ENCODE results near the gene ZDHHC16. TPM values are rescaled to one million over a fixed set of nuclear protein-coding genes. Genes with fewer than 3 reads are reported as not detected.

ZDHHC16 gene
- total RNA-seq, 1 experiment from 2014 or later, result 42.1 TPM

DNA sequence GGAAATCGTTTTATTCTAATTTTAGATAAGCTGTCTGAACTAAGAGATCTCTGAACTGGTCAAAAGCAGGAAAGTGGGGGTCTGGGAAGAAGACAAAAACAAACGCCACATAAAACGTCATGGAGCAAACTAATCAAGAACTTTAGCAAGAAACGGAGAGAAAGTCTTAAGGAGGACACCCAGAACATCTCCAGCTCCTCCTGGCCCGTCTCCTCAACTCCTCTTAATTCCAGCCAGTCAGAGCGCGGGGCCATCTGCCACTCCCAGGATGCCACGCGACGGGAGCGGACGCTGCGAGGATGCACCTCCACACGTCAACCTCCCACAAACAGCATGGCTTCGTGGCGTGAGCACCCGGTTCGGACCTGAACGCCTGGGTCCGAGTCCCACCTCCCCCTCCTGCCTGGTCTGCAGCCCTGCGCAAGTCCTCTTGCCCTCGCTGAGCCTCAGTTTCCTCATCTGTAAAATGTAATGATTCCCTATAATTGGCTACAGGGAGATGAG is 51.6 kb downstream of the ZDHHC16 start:
- peak; percentile 78 for DNase-seq (ENCODE audit: low read depth, low spot score)
- in situ Hi-C loops (cut with HindIII; ENCODE audit: low pct_unique_long_range_greater_than_20kb, low sequenced_read_pairs), result no loop called here

- in situ Hi-C loops (cut with HindIII; ENCODE audit: low pct_unique_long_range_greater_than_20kb, low sequenced_read_pairs), result no loop called here
- DNase-seq (ENCODE audit: low read depth, low spot score), result peak; percentile 95
These were observed 52.3 kb downstream of the ZDHHC16 start, which contains the start of gene MMS19 for GRCh38 chr10:97498076-97498840. Gene MMS19 (minus strand): TSS chr10:97498422. CDS start chr10:97498384, 38 bp downstream.

DNA sequence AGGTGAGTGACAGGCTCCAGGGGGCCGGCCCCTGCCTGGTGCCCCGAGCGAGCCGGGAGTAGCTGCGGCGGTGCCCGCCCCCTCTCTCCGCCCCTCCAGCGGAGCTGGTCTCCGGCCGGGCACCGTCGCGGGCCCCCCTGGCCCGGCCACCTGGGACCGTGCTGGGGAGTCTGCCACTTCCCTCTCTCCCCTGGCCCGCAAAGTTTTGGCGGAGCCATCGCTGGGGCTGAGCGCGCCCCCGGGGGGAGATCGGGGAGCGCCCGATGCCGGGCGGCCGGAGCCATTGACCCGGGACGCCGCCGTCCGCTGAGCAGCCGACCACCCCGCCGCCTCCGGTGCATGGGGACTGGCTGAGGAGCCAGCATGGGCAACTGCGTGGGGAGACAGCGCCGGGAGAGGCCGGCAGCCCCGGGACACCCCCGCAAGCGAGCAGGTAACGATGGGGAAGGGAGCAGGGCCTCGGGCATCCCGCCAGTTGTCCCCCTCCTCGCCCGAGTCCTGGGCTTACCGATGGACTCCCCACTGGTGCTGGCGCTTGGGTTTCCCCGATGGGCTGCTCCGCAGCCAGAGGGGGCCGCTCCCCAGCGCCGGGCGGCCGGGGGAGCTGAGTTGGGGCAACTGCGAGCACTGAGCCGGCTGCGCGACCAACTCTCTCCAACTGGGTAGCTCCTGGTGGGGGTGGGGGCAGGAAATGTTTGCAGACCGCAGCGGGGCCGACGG is 53.0 kb downstream of the ZDHHC16 start, which contains the start of gene UBTD1:
UBTD1 (plus strand) TSS at position 84 of the 720 bp plus-strand sequence; CDS start at position 364, 280 bp downstream.
- in situ Hi-C loops (cut with HindIII; ENCODE audit: low pct_unique_long_range_greater_than_20kb, low sequenced_read_pairs), result no loop called here
- peak; percentile 32 for DNase-seq (ENCODE audit: low read depth, low spot score)

DNA sequence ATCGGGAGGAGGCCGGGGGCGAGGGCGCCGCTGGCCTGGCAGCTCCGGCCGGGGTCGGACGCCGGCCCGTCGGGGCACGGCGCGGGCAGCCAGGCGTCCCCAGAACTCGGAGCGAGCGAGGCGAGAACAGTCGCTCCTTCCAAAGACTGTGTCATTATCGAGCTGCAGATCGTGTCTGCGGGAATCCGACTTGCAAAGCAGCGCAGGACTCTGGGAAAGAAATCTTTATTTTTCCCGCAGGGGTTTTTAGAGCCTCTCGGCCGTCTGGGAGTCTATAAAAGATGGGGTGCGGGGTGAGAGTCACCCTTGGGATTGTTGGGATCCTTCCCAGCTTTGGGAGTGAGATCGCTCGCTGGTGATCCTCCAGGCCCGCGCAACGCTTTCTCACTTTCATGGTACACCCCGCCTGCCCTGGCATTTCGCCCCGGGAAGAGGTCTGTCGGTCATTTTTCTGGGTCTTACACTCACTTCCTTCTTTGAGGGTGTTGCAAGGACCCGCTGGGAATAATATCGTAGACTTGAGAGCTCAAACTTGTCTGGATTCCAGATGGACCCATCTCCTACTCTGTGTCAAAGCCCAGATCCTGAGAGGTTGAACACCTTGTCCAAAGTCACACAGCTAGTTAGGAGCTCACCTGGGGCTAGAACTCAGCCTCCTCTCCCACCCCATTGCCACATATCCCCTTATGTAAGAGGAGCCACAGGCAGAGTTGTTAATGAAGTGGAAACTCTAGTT is 53.8 kb downstream of the ZDHHC16 start:
- no peak for DNase-seq (ENCODE audit: low read depth, low spot score)
- in situ Hi-C loops (cut with HindIII; ENCODE audit: low pct_unique_long_range_greater_than_20kb, low sequenced_read_pairs), result no loop called here

DNA sequence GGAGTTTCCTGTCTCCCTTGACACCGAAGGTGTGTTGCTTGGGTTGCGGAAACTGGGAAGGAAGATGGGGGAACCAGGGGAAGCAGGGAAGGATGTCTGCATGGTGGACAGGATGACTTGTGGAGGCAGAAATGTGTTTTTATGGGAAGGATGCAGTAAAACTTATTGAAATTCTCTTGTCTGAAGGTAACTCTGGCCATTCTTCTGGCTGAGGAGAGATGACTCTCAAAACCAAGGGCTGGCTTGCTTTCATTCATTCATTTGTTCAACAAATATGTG is 54.3 kb downstream of the ZDHHC16 start:
- in situ Hi-C loops (cut with HindIII; ENCODE audit: low pct_unique_long_range_greater_than_20kb, low sequenced_read_pairs), result no loop called here

GRCh38 chr10:97502916-97503315 is 56.9 kb downstream of the ZDHHC16 start:
- in situ Hi-C loops (cut with HindIII; ENCODE audit: low pct_unique_long_range_greater_than_20kb, low sequenced_read_pairs), result no loop called here
- no peak for DNase-seq (ENCODE audit: low read depth, low spot score)

More for the DNA sequence above, 54.3 kb downstream of the ZDHHC16 start:
- DNase-seq (ENCODE audit: low read depth, low spot score), result no peak

DNA sequence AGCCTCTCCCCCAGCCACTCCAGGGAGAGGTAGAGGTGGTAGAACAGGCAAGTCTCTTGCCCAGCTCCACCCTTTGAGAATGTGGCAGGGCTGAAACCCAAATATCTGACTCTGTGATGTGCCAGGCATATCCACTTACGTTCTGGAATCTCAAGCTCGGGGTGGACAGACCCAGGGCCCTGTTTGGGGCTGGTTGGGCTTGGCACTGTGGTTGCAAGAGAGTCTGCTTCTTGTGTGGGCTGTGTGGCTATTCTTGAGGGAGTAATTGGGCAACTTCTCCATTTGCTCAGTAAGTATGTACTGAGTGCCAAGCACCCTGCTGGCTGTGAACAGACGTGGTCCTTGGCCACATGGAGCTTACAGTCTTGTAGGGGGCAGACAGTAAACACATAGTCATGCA is 57.4 kb downstream of the ZDHHC16 start:
- in situ Hi-C loops (cut with HindIII; ENCODE audit: low pct_unique_long_range_greater_than_20kb, low sequenced_read_pairs), result no loop called here
- DNase-seq (ENCODE audit: low read depth, low spot score), result no peak

DNA sequence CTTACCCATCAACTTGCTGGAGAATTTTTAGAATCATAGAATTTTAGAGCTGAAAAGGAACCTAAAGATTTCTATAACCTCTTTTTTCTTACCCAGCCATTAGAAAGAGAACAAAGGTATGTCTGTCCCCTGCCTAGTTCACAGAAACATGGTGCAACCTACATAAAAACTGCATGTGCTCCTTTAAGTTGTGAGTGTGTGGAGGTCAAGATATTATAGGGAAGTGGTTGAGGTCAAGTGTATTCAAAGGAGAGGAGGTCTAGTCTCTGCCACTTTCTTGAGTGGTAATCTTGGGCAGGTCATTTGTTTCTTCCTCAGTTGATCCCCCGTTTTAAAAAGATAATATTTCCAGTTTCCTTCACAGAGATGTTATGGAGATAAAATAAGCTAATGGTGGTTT is 59.2 kb downstream of the ZDHHC16 start:
- in situ Hi-C loops (cut with HindIII; ENCODE audit: low pct_unique_long_range_greater_than_20kb, low sequenced_read_pairs), result no loop called here
- no peak for DNase-seq (ENCODE audit: low read depth, low spot score)

GRCh38 chr10:97506199-97506991 is 60.4 kb downstream of the ZDHHC16 start:
- DNase-seq (ENCODE audit: low read depth, low spot score), result no peak
- in situ Hi-C loops (cut with HindIII; ENCODE audit: low pct_unique_long_range_greater_than_20kb, low sequenced_read_pairs), result no loop called here

Small RNA genes within 50 kb of the gene (small RNA-seq; reads per million reads assigned to genes)
- 0 reads per million in 2 experiments for gene RF00019

Other genes with a start within 250 kb of the ZDHHC16 start
- gene ARHGAP19, start 153.5 kb upstream of the ZDHHC16 start, total RNA-seq (2014; rRNA removed; shearing (Covaris generic)), result 8.9 and 9.6 TPM in 2 replicates
- gene FRAT1, start 126.9 kb upstream of the ZDHHC16 start, total RNA-seq (2014; rRNA removed; shearing (Covaris generic)), result 1.2 and 1.7 TPM in 2 replicates
- gene FRAT2, start 111.4 kb upstream of the ZDHHC16 start, total RNA-seq (2014; rRNA removed; shearing (Covaris generic)), result 20.5 and 22.0 TPM in 2 replicates
- 24.1 and 30.7 TPM in 2 replicates for gene RRP12, start 44.8 kb upstream of the ZDHHC16 start, total RNA-seq (2014; rRNA removed; shearing (Covaris generic))
- 524 and 572 TPM in 2 replicates for gene PGAM1, start 20.0 kb upstream of the ZDHHC16 start, total RNA-seq (2014; rRNA removed; shearing (Covaris generic))
- gene EXOSC1, start 169 bp upstream of the ZDHHC16 start, total RNA-seq (2014; rRNA removed; shearing (Covaris generic)), result 41.4 and 41.5 TPM in 2 replicates
- gene MMS19, start 52.2 kb downstream of the ZDHHC16 start, total RNA-seq (2014; rRNA removed; shearing (Covaris generic)), result 80.1 and 85.8 TPM in 2 replicates
- gene UBTD1, start 52.7 kb downstream of the ZDHHC16 start, total RNA-seq (2014; rRNA removed; shearing (Covaris generic)), result 12.7 and 13.8 TPM in 2 replicates
- not detected in 2 replicates for gene ANKRD2, start 126.6 kb downstream of the ZDHHC16 start, total RNA-seq (2014; rRNA removed; shearing (Covaris generic))
- 2.1 and 3.9 TPM in 2 replicates for gene HOGA1, start 138.2 kb downstream of the ZDHHC16 start, total RNA-seq (2014; rRNA removed; shearing (Covaris generic))
- not detected in 2 replicates for gene C10orf62, start 143.5 kb downstream of the ZDHHC16 start, total RNA-seq (2014; rRNA removed; shearing (Covaris generic))
- 3.5 and 4.4 TPM in 2 replicates for gene MORN4, start 187.3 kb downstream of the ZDHHC16 start, total RNA-seq (2014; rRNA removed; shearing (Covaris generic))
- gene PI4K2A, start 194.5 kb downstream of the ZDHHC16 start, total RNA-seq (2014; rRNA removed; shearing (Covaris generic)), result 15.0 and 15.3 TPM in 2 replicates
- 126 and 133 TPM in 2 replicates for gene AVPI1, start 241.1 kb downstream of the ZDHHC16 start, total RNA-seq (2014; rRNA removed; shearing (Covaris generic))

Measured in SK-MEL-5 (cell line).